Stimulated activated naive CD8-positive, alpha-beta T cell treated with anti-CD3 and anti-CD28 coated beads, Interleukin-15, Interleukin-2, amounts not matched to agents 100 U/mL and 50 U/mL, for 24 hours (primary cell): ENCODE results near the gene FBXL13.
"Not testable (repeated sequence)": the region's sequence is repeated elsewhere in the genome, so short reads cannot be mapped to it uniquely, and the experiment has no call there.

Experiments used
- ATAC-seq: fragments of 150-1000 bp; cut with Tn5 transposase; one replicate; pipeline ENCODE4 v1.10.0; 2021
- DNase-seq: peaks from one replicate; pipeline ENCODE4 v3.0.0; 2021

Gene FBXL13

DNA sequence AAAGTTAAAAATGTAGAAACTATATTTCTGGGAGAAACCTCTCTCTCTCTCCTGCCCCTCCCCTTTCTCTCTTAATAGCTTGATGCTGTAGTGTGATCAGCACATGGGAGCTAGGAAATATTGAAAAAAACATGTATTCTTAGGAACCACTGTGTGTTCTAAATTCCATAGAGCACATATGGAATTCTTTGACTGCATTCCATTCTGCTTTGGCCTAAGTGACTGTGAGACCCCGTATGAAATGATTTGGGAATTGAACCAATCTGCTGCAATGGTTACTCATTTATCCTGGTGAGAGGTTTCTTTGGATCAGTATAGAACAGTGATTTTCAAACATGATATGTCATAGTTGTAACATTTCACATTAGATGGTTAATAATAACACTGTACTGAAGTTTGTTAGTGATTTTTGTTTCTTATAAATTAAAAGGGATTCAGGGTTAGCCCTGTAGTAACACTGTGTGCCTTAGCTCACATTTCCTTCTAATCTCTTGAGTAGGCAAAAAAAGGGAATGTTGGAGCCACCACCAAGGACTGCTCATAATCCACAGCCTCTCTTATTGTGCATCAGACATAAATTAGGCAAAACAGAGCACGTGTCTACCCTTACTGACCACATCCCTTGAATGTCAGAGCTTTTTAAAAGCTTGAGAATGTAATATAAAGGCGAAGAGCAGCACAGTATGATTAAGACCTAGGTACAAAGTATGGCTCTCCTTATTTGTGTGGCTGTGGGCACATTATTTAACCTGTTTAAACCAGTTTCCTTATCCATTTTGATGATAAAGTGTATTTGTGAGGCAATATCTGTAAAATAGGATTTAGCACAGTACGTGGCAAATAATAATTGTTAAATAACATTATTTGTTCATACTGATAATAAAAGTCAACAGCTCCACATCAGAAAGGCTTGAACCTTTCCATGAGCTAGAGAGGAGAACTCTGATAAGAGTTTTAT lies 256.7 kb downstream of the FBXL13 start:
- ATAC-seq (no peak), DNase-seq (no peak)

- ATAC-seq (peak; percentile 82), DNase-seq (no peak)
Observed at GRCh38 chr7:102814025-102814471, 260.5 kb downstream of the FBXL13 start.

DNA sequence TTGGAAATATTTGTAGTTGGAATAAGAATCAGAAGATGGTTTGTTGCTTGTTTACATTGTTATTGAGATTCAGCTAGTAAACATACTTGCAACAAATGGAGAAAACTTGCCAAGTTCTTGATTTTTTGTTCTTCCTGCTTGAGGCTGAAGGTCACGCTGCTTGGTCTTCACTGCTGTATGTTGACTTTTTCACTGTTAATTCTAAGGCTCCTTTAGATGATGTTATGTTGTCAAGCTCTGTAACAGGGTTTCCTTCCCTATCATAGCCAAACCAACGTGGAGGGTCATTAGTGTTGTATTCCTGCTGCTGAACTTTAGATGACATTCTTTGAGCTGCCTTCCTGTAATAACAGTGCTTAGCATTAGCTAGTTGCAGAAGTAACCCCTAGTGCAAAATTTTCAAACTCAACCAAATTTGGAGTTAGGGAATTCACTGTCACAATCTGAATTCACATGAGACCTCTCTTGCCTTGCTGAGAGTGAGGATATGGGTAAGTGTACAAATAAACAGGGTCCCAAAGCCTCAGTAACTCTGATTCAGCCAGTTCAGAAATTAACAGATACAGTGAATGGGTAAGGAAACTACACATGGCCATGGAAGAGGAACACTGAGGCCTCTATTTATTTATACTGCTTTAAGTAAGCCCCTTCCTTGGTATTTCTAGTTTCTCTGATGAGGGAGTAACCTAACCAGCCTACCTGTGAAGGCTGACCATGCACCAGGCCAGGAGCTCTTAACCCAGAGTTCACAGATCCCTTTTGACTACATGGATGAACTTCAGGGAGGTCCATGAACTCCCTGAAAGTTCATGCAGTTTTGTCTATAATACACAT lies 261.2 kb downstream of the FBXL13 start:
- DNase-seq (no peak), ATAC-seq (no peak)

DNA sequence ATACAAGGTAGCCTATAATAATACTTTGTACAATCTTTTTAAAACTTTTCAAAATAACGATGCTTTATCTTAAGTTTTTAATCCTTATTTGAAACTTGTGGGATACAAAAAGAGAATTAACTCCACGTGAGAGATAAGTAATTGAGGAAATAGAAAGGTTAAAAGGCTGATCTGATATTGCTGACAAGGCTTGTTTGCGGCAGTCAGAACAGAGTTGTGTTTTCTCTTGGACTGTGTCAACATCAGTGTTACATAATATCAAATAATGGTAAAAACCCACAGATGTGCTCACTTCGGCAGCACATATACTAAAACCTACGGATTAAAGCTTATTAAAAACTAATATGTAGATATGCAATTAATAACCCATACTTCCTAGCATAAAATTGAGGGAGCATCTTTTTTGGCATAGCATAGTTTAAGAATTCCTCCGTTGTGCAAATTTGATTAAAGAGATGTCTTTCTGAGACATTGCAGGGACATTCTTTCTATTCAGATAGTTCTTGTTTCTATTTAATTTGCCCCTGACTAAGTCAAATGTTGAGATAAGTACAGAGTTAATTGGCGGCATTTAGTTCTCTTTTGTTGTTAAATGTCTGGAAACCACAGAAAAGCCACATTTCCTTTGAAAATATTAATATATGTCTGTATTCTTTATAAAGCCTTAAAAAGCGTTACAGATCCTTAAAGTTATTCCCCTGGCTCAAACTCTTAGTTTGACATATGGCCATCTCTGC lies 262.5 kb downstream of the FBXL13 start:
- ATAC-seq: no peak
- no peak for DNase-seq

GRCh38 chr7:102810916-102811315 lies 263.7 kb downstream of the FBXL13 start:
- DNase-seq: no peak
- no peak for ATAC-seq

GRCh38 chr7:102806613-102807012 lies 268.0 kb downstream of the FBXL13 start:
- no peak for ATAC-seq

GRCh38 chr7:102795987-102796595 lies 278.5 kb downstream of the FBXL13 start:
- not testable (repeated sequence) for ATAC-seq, DNase-seq

More at GRCh38 chr7:102806613-102807012, 268.0 kb downstream of the FBXL13 start:
- no peak for DNase-seq

DNA sequence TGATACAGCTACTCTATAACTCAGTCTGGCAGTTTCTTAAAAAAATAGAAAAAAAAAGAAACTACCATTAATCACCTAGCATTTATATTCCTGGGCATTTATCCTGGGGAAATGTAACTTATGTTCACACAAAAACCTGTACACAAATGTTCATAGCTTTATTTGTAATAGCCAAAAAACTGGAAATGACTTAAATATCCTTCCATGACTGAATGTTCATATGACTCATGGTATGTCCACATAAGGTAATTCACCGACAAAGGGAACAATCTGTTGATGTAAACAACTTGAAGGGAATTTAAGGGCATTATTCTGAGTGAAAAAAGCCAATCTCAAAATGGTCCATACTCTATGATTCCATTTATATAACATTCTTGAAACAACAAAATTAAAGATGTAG lies 280.0 kb downstream of the FBXL13 start:
- DNase-seq, ATAC-seq: not testable (repeated sequence)

DNA sequence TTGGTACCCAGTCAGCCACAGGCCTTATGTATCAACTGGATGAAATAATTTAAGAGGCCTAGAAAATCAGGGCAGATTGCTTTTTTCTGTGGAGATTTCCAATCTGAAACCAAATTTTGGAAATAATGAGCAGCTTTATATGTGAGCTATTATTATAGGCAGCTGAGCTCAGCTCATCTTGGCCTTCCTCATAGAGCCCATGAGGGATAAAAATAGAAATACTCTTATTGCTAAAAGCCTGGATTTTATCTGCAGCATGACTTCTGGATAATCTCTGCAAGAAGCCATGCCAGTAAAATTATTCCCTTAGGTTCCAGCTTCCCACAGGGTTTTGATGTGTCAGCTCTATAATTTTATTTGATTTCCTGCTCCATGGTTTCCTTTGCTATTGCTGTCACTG lies 282.8 kb downstream of the FBXL13 start:
- DNase-seq, ATAC-seq: not testable (repeated sequence)

GRCh38 chr7:102791367-102791766 lies 283.2 kb downstream of the FBXL13 start:
- ATAC-seq, DNase-seq: not testable (repeated sequence)

DNA sequence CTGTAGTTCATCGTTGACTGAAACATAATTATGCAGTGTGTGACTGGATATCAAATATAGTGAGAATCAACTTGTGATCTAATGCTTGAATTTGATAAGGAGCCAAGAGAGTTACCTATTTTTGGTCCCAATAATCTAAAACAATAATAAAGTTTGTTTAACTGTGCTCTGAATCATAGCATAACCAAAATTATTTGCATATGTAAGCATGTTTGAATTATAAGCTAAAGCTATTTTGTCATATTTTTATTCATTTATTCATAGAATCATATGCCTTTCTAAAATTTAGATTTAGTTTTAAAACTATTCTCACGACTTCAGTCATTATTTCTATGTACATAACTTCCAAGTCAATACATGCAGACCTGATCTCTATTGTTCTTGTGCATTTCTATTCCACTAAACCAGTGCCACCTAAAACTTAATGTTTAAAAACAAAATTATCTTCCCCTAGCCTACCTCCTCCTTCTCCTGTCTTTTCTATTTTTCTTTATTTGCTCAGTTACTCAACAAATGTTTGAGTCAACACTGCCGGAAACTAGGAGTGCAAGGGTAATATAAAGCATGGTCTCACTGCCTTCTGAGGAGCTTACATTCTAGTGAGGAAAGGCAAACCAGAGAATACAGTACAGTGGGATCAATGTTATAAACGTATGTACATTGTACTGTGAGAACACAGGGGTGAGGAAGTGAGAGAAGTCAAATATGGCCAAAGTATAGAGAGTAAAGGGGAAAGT lies 284.1 kb downstream of the FBXL13 start:
- not testable (repeated sequence) for ATAC-seq, DNase-seq

DNA sequence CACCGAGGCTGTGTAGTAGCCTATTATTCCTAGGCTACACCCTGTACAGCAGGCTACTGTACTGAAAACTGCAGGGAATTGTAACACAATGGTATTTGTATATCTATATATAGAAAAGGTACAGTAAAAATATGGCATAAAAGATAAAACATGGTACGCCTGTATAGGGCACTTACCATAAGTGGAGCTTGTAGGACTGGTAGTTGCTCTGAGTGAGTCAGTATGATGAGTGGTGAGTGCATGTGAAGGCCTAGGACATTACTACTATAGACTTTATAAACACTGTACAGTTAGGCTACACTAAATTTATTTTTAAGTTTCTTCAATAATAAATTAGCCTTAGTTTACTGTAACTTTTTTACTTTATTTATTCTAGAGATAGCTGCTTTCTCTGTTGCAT lies 285.8 kb downstream of the FBXL13 start:
- DNase-seq, ATAC-seq: not testable (repeated sequence)

DNA sequence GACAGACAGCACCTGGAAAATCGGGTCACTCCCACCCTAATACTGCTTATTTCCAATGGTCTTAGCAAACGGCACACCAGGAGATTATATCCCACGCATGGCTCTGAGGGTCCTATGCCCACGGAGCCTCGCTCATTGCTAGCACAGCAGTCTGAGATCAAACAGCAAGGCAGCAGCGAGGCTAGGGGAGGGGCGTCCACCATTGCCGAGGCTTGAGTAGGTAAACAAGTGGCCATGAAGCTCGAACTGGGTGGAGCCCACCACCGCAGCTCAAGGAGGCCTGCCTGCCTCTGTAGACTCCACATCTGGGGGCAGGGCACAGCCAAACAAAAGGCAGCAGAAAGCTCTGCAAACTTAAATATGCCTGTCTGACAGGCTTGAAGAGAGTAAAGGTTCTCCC lies 293.7 kb downstream of the FBXL13 start:
- ATAC-seq, DNase-seq: not testable (repeated sequence)

- DNase-seq, ATAC-seq: not testable (repeated sequence)
Observed at GRCh38 chr7:102778663-102779062, 295.9 kb downstream of the FBXL13 start.

DNA sequence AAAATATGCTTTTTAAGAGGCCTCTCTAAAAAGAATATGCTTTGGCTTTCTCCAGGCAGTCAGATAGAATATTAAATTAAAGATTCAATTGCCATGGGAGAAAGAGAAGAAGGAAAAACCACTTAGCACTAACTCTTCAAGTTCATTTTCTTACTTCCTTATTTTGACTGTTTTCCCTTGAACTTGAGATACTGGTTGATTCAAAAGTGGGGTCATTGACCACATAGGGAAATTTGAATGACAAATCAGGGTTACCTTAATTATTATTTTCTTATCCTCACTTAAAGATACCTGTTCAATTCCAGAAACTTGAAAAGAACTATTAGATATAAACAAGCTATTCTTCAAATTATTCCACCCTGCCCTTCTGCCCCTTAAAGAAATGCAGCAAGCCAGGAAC lies 298.4 kb downstream of the FBXL13 start:
- ATAC-seq, DNase-seq: not testable (repeated sequence)

- ATAC-seq, DNase-seq: not testable (repeated sequence)
Observed at GRCh38 chr7:102770467-102770866, 304.1 kb downstream of the FBXL13 start.

DNA sequence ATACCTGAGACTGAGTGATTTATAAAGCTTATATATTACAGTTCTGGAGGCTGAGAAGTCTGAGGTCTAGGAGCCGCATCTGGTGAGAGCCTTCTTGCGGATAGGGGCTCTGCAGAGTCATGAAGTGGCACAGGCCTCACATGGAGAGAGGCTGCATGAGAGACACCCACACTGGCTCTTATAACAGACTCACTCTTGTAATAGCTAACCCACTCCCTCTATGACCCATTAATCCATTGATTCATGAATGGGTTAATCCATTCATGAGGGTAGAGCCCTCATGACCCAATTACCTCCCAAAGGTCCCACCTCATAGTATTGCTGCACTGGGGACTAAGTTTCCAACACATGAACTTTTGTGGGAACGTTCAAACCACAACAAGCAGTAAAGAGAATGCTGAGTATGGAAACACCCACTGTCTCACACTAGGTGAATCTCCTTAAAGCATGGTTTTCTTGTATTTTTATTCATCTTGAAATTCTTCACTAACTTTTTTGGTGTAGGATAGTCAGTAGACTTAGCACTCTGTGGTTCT lies 304.9 kb downstream of the FBXL13 start:
- peak; percentile 59 for ATAC-seq

DNA sequence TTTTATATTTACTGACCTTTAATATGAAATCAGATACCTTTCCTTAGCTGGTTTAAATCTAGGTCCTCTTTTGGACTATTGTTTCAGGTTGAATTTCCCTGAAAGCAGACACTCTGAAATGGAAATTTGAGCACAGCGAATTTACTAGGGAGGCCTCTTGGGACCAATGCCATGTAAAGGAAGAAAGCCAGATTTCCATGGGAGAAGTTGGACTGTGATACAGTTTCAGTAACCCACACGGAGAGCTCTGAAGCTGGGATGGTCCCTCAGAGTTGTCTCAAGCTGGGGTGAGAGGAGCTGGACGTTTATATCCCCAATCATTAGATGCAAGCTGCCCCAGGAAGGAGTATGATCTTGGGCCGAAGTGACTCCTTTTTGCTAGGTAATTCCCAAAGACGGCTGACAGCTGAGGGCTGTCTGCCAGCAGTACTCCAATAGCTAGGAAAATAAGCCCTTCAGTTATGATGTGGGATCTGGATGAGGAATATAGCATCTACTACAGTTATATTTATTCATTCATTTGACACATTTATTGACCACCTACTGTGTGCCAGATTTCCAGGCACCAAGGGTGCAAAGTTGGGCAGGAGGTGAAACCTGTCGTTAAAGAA lies 311.2 kb downstream of the FBXL13 start:
- ATAC-seq: not testable (repeated sequence)

More for the DNA sequence above, 304.9 kb downstream of the FBXL13 start:
- DNase-seq: not testable (repeated sequence)

More for the DNA sequence above, 311.2 kb downstream of the FBXL13 start:
- not testable (repeated sequence) for DNase-seq
